Calu3 (cell line): Measurements from ENCODE around the gene ERC2. TPM values are rescaled to one million over a fixed set of nuclear protein-coding genes. Genes with fewer than 3 reads are reported as not detected.

Experiments
- BruUV-seq: library from RNA; stranded (reverse); fragments of 400-500 nt; replicated peaks from 2 replicates; lab custom pipeline; 2021; lab: Mats Ljungman, UMichigan
- CTCF ChIA-PET: fragments of 300-600 bp; sonication (Branson Sonifier 250); formaldehyde crosslinking; loops from one replicate; lab custom pipeline; 2022; ENCODE audit warnings: antibody characterized with exemption; lab: Charles Lee
- DNase-seq: peaks from one replicate; pipeline ENCODE4 v3.0.0; 2022
- H3K27ac Mint-ChIP-seq: one replicate; pipeline ENCODE4 v1.8.0; 2022; ENCODE audit warnings: mixed read lengths; ENCODE audit not compliant: unreplicated experiment
- H3K27me3 Mint-ChIP-seq: one replicate; pipeline ENCODE4 v1.8.0; 2022; ENCODE audit warnings: mixed read lengths; ENCODE audit not compliant: unreplicated experiment
- H3K36me3 Mint-ChIP-seq: one replicate; pipeline ENCODE4 v1.8.0; 2022; ENCODE audit warnings: mild to moderate bottlenecking, moderate library complexity, mixed read lengths; ENCODE audit not compliant: insufficient read depth, unreplicated experiment
- H3K4me1 Mint-ChIP-seq: one replicate; pipeline ENCODE4 v1.8.0; 2022; ENCODE audit warnings: mild to moderate bottlenecking, low read depth, mixed read lengths; ENCODE audit not compliant: unreplicated experiment
- H3K4me3 Mint-ChIP-seq: one replicate; pipeline ENCODE4 v1.8.0; 2022; ENCODE audit warnings: mild to moderate bottlenecking, low read depth, moderate library complexity, mixed read lengths; ENCODE audit not compliant: unreplicated experiment
- H3K9me3 Mint-ChIP-seq: one replicate; pipeline ENCODE4 v1.8.0; 2022; ENCODE audit warnings: low read depth, mixed read lengths; ENCODE audit not compliant: unreplicated experiment
- CTCF ChIP-seq: fragments of 200-600 bp; IDR thresholded peaks from one replicate; pipeline ENCODE4 v1.8.0; 2022; ENCODE audit warnings: antibody characterized with exemption; ENCODE audit not compliant: unreplicated experiment
- intact Hi-C: fragments of 100-400 bp; cut with micrococcal nuclease; formaldehyde crosslinking; loops from one replicate; pipeline ENCODE4 v1.10.0; 2022; ENCODE audit not compliant: unreplicated experiment
- total RNA-seq: library from RNA; stranded (reverse); gene quantifications from 2 replicates; pipeline ENCODE4 v1.2.3, GENCODE V29; 2022

Gene ERC2
- total RNA-seq, 1 experiment from 2014 or later = 0.73 TPM

DNA sequence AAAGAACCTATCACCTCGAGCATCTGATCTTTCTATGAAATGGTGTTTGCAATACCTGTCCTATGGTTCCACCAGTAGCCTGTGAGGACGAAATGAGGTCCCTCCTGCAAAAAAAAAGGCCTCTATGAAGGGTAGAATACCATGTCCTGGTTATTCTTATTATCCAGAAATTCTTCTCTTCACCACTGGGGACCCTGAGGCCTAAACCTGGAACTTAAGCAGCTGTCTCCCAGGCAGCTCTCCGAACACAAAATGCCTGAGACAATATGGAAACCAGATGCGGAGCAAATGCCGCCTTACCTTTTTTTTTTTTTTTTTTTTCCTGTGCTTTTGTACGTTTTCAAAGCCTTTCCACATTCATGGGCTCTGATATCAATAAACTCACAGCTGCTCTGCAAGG is 919.1 kb downstream of the ERC2 start:
- Mint-ChIP-seq H3K27ac (no peak overlapping the region), H3K9me3 (no peaks in the 10 kb centered on the region), H3K4me3 (no peak overlapping the region), H3K36me3 (no peaks in the 10 kb centered on the region), H3K27me3 (no peaks in the 10 kb centered on the region), H3K4me1 (no peaks in the 10 kb centered on the region)
- intact Hi-C loops = no loop called here
- BruUV-seq = no TSS peak
- CTCF ChIA-PET = no interaction called here
- no peak for TF ChIP-seq CTCF
- no peak for DNase-seq

DNA sequence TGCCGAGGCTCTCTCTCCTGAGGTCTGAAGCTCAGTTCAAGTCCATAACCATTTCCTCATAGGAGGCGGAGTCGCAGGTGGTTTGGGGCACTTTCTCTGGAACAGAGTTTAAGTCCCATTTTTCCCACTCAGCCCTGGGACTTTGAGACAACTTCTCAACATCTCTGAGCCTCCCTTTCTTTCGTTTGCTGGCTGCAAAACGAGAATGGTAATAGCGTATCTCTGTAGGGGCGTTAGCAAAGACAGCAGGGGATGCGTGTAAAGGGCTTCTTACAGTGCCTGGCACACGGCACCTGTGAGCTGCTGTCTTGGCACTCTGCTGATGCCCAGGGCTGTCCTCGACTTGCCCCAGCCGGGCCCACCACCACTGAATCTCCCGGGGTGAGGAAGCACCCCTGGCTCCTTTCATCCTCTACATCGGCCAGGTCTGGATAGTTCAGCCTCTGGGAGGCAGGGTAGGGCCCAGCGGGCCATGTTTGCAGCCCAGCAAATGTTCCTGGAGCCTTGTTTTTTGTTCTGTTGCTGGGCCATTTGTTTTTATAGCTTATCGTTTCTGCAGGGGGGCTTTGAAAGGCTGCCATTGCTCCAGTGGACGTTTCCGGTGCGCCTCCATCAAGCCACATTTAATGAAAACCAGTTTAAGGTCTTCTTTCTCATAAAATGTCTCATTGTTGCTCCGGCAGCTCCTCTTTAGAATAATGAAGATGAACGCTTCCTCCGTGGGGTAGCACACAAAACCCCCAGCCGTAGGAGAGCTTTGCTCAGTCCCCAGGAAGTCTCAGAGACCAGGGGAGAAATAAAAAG is 921.2 kb downstream of the ERC2 start:
- Mint-ChIP-seq H3K27me3 (no peaks in the 10 kb centered on the region), H3K27ac (no peak overlapping the region), H3K4me3 (no peak overlapping the region), H3K9me3 (peaks cover 2% of the 10 kb centered on the region), H3K36me3 (no peaks in the 10 kb centered on the region), H3K4me1 (no peaks in the 10 kb centered on the region)
- intact Hi-C loops = no loop called here
- CTCF ChIA-PET = no interaction called here
- BruUV-seq = no TSS peak
- no peak for TF ChIP-seq CTCF
- no peak for DNase-seq

DNA sequence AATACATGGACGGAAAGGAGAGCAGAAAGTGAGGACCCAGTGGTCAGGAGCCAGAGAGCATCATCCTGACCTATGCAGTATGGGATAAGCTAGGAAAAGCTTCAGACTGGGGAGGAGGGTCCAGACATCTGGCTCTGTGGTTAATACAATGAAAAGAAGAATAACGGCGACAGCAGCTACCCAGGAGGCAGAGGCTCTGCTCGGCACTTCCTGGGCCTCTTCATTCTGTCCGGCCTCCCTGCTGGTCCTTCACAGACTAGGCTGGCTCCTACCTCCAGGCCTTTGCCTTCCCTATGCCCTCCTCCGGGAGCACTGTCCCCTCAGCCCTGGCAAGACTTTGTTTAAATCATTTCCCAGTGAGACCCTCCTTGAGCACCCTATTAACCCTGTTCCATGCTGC is 922.3 kb downstream of the ERC2 start:
- no peak for TF ChIP-seq CTCF
- H3K36me3 Mint-ChIP-seq = no peaks in the 10 kb centered on the region
- no peaks in the 10 kb centered on the region for H3K27me3 Mint-ChIP-seq
- no peak overlapping the region for H3K4me3 Mint-ChIP-seq
- no TSS peak for BruUV-seq
- H3K27ac Mint-ChIP-seq = no peak overlapping the region
- intact Hi-C loops = no loop called here
- no peak for DNase-seq
- H3K9me3 Mint-ChIP-seq = peaks cover 2% of the 10 kb centered on the region
- CTCF ChIA-PET = no interaction called here
- no peaks in the 10 kb centered on the region for H3K4me1 Mint-ChIP-seq

- intact Hi-C loops = no loop called here
These were observed 924.0 kb downstream of the ERC2 start for GRCh38 chr3:55544219-55544618.

More at GRCh38 chr3:55544219-55544618, 924.0 kb downstream of the ERC2 start:
- Mint-ChIP-seq H3K36me3 (no peaks in the 10 kb centered on the region), H3K4me1 (no peaks in the 10 kb centered on the region), H3K27me3 (no peaks in the 10 kb centered on the region), H3K27ac (no peak overlapping the region), H3K4me3 (no peak overlapping the region), H3K9me3 (peaks cover 2% of the 10 kb centered on the region)
- BruUV-seq = no TSS peak
- CTCF ChIA-PET = no interaction called here
- no peak for TF ChIP-seq CTCF
- DNase-seq = no peak
